Measurements from ENCODE around the gene FIP1L1.
"Not testable (repeated sequence)": the region's sequence is repeated elsewhere in the genome, so short reads cannot be mapped to it uniquely, and the experiment has no call there.

The FIP1L1 gene

DNA sequence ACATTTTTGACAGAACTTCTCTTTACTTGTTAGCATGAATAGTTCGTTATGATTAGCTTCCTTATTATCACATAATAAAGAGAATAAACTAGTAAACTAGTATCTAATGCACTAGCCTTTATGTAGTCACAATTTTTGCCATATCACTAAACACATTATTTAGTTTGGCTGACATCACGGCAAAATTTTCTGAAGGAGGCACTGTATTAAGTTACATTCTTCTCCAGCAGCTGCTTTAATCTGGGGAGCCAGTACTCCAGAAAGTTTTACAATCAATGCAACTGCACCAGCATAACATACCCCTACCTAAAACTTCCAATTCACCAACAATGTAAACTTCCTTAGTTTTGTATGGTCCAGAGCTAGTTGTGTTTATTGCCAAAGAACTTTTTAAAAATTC, 87.8 kb downstream of the FIP1L1 start:
- H3K4me3 ChIP-seq (ENCODE audit: low read depth, low read length), result no peak overlapping the region
- TF ChIP-seq, protein P1, sequence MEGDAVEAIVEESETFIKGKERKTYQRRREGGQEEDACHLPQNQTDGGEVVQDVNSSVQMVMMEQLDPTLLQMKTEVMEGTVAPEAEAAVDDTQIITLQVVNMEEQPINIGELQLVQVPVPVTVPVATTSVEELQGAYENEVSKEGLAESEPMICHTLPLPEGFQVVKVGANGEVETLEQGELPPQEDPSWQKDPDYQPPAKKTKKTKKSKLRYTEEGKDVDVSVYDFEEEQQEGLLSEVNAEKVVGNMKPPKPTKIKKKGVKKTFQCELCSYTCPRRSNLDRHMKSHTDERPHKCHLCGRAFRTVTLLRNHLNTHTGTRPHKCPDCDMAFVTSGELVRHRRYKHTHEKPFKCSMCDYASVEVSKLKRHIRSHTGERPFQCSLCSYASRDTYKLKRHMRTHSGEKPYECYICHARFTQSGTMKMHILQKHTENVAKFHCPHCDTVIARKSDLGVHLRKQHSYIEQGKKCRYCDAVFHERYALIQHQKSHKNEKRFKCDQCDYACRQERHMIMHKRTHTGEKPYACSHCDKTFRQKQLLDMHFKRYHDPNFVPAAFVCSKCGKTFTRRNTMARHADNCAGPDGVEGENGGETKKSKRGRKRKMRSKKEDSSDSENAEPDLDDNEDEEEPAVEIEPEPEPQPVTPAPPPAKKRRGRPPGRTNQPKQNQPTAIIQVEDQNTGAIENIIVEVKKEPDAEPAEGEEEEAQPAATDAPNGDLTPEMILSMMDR (IDR thresholded peaks at IDR 0.05; ENCODE audit: insufficient read depth, low read depth, low read length, missing control alignments), result no peak

DNA sequence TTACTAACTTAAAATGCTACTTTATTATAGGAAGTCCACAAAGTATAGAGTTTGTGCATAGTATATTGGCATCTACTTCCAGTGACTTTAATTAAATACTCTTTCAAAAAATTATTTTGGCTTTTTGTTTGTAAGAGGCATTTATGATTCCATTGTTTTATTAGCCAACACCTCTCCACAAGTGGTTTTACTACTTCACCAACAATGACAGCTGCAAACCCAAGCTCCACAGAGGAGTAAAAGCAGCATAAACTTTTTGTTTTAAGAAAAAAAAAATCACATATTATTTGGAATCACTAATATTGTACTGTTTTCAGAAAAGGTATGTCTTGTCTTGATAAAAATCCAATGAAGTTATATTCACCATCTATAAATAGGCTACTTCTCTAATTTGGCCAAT, 88.5 kb downstream of the FIP1L1 start:
- TF ChIP-seq, protein P1 (IDR thresholded peaks at IDR 0.05; ENCODE audit: insufficient read depth, low read depth, low read length, missing control alignments), result no peak
- no peak for DNase-seq (ENCODE audit: low read depth)
- no peak overlapping the region for H3K4me3 ChIP-seq (ENCODE audit: low read depth, low read length)

More for the DNA sequence above, 87.8 kb downstream of the FIP1L1 start:
- DNase-seq (ENCODE audit: low read depth), result no peak

DNA sequence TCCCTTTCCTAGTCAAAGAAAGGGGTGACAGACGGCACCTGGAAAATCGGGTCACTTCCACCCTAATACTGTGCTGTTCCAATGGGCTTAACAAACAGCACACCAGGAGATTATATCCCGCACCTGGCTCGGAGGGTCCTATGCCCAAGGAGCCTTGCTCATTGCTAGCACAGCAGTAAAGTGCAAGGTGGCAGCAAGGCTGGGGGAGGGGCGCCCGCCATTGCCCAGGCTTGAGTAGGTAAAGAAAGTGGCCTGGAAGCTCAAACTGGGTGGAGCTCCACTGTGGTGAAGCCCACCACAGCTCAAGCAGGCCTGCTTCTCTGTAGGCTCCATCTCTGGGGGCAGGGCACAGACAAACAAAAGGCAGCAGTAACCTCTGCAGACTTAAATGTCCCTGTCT, 89.1 kb downstream of the FIP1L1 start:
- DNase-seq (ENCODE audit: low read depth); H3K4me3 ChIP-seq (ENCODE audit: low read depth, low read length): not testable (repeated sequence)

DNA sequence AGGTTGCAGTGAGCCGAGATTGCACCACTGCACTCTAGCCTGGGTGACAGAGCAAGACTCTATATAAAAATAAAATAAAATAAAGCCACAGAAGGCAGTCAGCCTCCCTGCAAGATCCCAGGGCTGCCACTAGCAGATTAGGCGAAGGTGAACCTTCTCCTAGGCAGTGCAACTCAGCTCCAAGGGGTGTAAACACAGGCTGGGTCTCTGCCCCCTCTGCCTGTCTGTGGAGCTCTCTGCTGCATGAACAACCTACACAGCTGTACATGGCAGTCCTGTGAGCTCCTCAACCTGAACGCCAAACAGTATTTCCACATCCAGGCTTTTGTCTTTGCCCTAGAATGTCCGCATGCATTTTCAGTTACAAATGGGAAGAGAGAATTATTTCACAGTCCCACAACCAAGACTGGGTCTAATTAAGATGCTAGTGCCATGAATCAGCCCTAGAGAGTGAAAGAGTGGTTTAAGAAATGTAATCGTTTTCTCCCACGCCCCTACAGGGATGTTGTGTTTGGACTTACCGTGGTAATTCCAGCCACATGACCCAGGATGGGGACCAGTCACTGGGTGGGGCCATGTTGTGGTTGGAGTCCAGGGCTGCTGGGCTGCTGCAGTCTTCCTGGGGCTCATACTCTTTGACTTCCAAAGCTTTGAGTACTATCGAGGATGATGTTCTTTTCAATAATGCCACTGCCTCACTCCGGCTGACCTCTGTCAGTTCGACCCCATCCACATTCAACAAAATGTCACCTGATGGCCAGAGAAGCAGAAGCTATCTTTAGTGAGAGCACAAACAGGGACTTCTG, 99.0 kb downstream of the FIP1L1 start:
- no peak for DNase-seq (ENCODE audit: low read depth)
- TF ChIP-seq, protein P1 (IDR thresholded peaks at IDR 0.05; ENCODE audit: insufficient read depth, low read depth, low read length, missing control alignments), result no peak
- no peak overlapping the region for H3K4me3 ChIP-seq (ENCODE audit: low read depth, low read length)

DNA sequence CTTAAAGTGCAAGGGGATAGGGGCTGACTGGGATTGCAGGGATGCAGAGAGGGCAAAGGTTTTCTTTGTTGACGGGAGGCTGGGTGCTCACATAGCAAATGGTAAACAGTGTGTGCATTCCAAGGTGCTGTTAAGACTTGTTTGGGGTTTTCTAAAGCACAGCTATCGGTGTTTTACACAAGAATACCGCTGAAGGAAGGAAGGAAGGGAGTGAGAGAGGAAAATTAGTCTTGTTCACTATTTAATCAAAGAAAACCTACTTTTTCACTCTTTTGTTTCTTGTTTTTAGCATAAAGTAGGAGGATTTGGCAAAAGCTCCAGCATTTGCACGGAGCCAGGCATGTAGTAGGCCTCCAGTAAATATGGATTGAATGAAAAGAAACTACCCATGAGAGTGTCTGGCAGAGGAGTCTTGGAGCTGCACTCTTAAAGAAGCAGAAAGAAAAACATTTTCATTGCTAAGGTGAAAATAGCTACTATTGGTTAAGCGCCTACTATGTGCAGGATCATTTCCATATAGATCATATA, 99.7 kb downstream of the FIP1L1 start:
- H3K4me3 ChIP-seq (ENCODE audit: low read depth, low read length), result no peak overlapping the region
- TF ChIP-seq, protein P1 (IDR thresholded peaks at IDR 0.05; ENCODE audit: insufficient read depth, low read depth, low read length, missing control alignments), result no peak
- DNase-seq (ENCODE audit: low read depth), result no peak

DNA sequence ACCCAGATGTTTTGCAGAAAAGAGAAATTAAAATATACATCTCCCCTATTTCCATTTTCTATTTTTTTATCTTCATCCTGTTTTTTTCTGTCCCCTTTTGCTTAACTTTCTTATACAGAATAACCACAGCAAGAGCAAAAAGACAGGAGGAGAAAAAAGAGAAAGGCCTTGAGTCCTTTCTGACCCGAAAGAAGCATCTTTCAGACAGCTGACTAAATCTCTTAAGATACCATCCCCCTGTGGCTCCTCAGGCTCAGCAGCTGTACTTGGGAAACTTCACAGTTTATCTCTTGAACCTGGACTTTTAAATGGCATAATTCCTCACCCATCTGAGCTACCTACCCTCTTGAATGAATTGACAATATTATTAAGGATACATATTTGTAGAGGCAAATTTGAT, 100.2 kb downstream of the FIP1L1 start:
- H3K4me3 ChIP-seq (ENCODE audit: low read depth, low read length), result no peak overlapping the region
- DNase-seq (ENCODE audit: low read depth), result no peak
- TF ChIP-seq, protein P1 (IDR thresholded peaks at IDR 0.05; ENCODE audit: insufficient read depth, low read depth, low read length, missing control alignments), result no peak

DNA sequence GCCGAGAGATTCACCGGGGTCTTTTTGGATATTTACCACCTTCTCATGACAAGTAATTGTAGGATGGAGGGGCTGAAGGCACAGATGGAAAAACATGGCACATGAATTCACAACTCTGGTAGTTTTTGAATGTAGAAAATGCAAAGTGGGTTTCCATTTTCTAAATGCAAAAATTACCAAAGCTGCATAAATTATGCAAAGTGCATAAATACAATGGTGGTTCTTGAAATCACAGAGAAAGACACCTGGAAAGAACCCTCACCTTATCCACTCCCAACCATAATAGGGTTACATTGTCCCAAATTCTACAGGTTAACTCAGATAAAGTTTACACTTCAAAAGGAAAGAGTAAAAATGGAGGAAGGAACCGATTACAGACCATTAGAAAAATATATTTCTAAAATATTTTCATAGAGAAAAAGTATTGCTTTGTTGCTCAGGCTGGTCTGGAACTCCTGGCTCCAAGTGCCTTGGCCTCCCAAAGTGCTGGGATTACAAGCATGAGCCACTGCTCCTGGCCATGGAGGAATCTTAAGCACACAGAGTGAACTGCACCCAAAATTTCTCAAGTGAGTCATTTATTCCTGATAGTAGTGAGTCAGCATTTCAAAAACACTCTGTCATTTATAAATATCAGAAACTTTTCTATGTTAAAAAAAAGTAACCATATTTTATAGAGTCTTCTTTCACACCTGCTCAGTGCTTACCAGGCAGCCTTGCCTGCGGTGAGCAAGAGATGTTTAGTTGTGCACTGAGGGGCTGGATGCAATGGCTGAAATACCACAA, 101.4 kb downstream of the FIP1L1 start:
- TF ChIP-seq, protein P1 (IDR thresholded peaks at IDR 0.05; ENCODE audit: insufficient read depth, low read depth, low read length, missing control alignments), result no peak
- no peak for DNase-seq (ENCODE audit: low read depth)
- H3K4me3 ChIP-seq (ENCODE audit: low read depth, low read length), result no peak overlapping the region
